ENCODE data around the gene EIF1B.

The EIF1B gene

DNA sequence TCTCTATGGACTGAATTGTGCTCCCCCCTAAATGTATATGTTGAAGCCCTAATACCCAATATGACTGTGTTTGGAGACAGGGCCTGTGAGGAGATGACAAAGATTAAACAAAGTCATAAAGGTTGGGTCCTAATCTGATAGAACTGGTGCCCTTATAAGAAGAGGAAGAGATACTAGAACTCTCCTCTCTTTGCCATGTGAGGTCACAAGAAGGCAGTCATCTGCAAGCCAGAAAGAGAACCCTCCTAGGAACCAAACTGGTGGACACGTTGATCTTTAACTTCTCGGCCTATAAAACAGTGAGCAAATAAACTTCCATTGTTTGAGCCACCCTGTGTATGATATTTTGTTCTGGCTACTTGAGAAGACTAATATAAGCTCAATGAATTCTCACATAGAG lies 45.9 kb downstream of the EIF1B start:
- no peaks in the 10 kb centered on the region for H3K27me3 ChIP-seq (ENCODE audit: insufficient read depth, low read length)
- 95% methylated on average over 2 of the region's 2 CpGs for WGBS
- H3K4me1 ChIP-seq (ENCODE audit: insufficient read depth, low read length) = no peaks in the 10 kb centered on the region
- no peak overlapping the region for H3K4me3 ChIP-seq (ENCODE audit: low read length)
- H3K27ac ChIP-seq (ENCODE audit: low read depth, low read length) = no peak overlapping the region
- peaks cover 9% of the 10 kb centered on the region; the same call in 1 of the 2 replicates for H3K9me3 ChIP-seq (ENCODE audit: insufficient read depth, low read depth, low read length)
- no peaks in the 10 kb centered on the region for H3K36me3 ChIP-seq (ENCODE audit: insufficient read depth, low read length)
- no peak overlapping the region for H3K9ac ChIP-seq (ENCODE audit: low read depth, low read length)

DNA sequence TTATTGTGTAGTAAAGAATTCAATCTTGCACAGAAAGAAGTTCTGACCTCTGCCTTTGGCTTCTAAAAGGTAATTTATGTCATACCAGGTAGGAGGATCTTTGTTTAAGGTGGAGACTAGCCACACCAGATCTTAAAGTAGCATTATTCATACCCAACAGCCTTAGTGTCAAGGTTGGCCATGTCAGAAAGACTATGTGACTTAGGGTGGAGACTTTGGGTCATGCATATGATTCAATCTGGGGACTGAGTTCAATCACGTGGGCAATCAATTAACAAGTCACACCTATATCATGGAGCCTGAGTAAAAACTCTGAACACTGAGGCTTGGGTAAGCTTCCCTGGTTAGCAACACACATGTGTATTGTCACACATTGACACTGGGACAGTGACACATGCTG lies 48.9 kb downstream of the EIF1B start:
- no peak overlapping the region for H3K27ac ChIP-seq (ENCODE audit: low read depth, low read length)
- no peak overlapping the region for H3K4me3 ChIP-seq (ENCODE audit: low read length)
- H3K9ac ChIP-seq (ENCODE audit: low read depth, low read length) = no peak overlapping the region
- no peaks in the 10 kb centered on the region for H3K4me1 ChIP-seq (ENCODE audit: insufficient read depth, low read length)
- no peaks in the 10 kb centered on the region for H3K36me3 ChIP-seq (ENCODE audit: insufficient read depth, low read length)
- WGBS = 94% methylated on average over 1 of the region's 1 CpG
- no peaks in the 10 kb centered on the region for H3K27me3 ChIP-seq (ENCODE audit: insufficient read depth, low read length)
- H3K9me3 ChIP-seq (ENCODE audit: insufficient read depth, low read depth, low read length) = no peaks in the 10 kb centered on the region; the same call in 1 of the 2 replicates

Data from HUES64 (cell line).